ENCODE measurements around the gene IFNA6. TPM values are rescaled to one million over a fixed set of nuclear protein-coding genes. Genes with fewer than 3 reads are reported as not detected.

Gene IFNA6
- not detected in 2 replicates for polyA plus RNA-seq

GRCh38 chr9:21350787-21351186 is at the start of gene IFNA6:
IFNA6 (minus strand) TSS chr9:21350887; CDS start chr9:21350887, 0 bp downstream.

GRCh38 chr9:21385131-21385670 is 34.5 kb upstream of the IFNA6 start, which contains the start of gene IFNA2:
IFNA2 (minus strand) TSS chr9:21385398; CDS start chr9:21385329, 69 bp downstream.

GRCh38 chr9:21367957-21368356 is 17.3 kb upstream of the IFNA6 start, which contains the start of gene IFNA13:
IFNA13 (minus strand) TSS chr9:21368057; CDS start chr9:21368010, 47 bp downstream.

GRCh38 chr9:21334701-21335632 is 15.7 kb downstream of the IFNA6 start, which contains the start of gene KLHL9:
KLHL9 (minus strand) TSS chr9:21335404; CDS start chr9:21334859, 545 bp downstream.

GRCh38 chr9:21305213-21305612 is 45.5 kb downstream of the IFNA6 start, which contains the start of gene IFNA5:
IFNA5 (minus strand) TSS chr9:21305313; CDS start chr9:21305256, 57 bp downstream.

Other genes starting within 250 kb of the IFNA6 start
- 0.54 TPM in 1 of 2 replicates, not detected in the other for gene IFNW1, start 209.1 kb downstream of the IFNA6 start, polyA plus RNA-seq
- not detected in 2 replicates for gene IFNA21, start 184.2 kb downstream of the IFNA6 start, polyA plus RNA-seq
- gene IFNA4, start 163.3 kb downstream of the IFNA6 start, polyA plus RNA-seq = not detected in 2 replicates
- not detected in 2 replicates for gene IFNA7, start 148.7 kb downstream of the IFNA6 start, polyA plus RNA-seq
- not detected in 2 replicates for gene IFNA10, start 143.7 kb downstream of the IFNA6 start, polyA plus RNA-seq
- gene IFNA16, start 133.6 kb downstream of the IFNA6 start, polyA plus RNA-seq = not detected in 2 replicates
- not detected in 2 replicates for gene IFNA17, start 122.7 kb downstream of the IFNA6 start, polyA plus RNA-seq
- not detected in 2 replicates for gene IFNA14, start 110.9 kb downstream of the IFNA6 start, polyA plus RNA-seq
- not detected in 2 replicates for gene IFNA5, start 45.6 kb downstream of the IFNA6 start, polyA plus RNA-seq
- gene KLHL9, start 15.5 kb downstream of the IFNA6 start, polyA plus RNA-seq = 14.5 and 18.2 TPM in 2 replicates
- gene IFNA13, start 17.2 kb upstream of the IFNA6 start, polyA plus RNA-seq = not detected in 2 replicates
- 0.22 TPM in 1 of 2 replicates, not detected in the other for gene IFNA2, start 34.5 kb upstream of the IFNA6 start, polyA plus RNA-seq
- gene IFNA8, start 58.2 kb upstream of the IFNA6 start, polyA plus RNA-seq = not detected in 2 replicates
- not detected in 2 replicates for gene IFNA1, start 89.6 kb upstream of the IFNA6 start, polyA plus RNA-seq
- gene IFNE, start 131.4 kb upstream of the IFNA6 start, polyA plus RNA-seq = not detected in 2 replicates

Data from Purkinje cell (primary cell).